Measurements from ENCODE around the gene ADCY5.

The ADCY5 gene

DNA sequence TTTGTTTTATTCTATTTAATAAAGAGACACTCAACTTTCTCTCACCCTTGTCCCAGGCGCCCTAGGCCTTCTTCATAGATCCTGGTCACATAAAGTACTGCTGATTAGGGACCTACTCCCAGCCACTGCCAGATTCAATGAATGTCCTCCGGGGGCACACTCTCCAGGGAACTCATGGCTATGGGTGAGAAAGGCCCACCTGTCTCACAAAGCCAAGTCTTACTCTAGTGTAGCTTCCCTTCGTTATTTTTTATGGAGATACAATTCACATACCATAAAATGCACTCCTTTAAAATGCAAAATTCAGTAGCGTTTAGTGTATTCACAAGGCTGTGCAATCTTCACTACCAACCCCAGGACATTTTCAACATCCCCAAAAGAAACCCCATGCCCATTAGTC is 87.8 kb downstream of the ADCY5 start:
- no peak for FAIRE-seq

DNA sequence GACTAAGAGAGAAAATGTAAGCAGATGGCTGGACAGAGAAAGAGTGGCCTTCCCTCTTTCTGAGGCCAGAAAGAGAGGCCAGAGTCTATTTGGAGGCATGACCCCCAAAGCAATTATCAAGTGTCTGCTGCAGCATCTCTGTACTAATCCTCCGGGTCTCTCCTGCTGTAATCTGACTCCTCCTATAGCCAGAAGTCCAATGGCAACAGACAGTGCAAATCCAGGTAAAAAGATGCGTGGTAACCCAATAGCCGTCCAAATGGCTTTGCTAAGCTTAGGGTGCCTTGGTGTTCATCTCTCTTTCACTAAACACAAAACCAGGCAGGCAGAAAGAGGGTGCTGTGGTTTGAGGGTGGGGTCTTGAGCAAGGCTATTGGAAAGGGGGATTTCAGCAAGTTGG is 91.6 kb downstream of the ADCY5 start:
- no peak for FAIRE-seq

- no peak for FAIRE-seq
Measured at GRCh38 chr3:123353850-123354233, 95.0 kb downstream of the ADCY5 start.

GRCh38 chr3:123353227-123353849 is 95.6 kb downstream of the ADCY5 start:
- FAIRE-seq = no peak

DNA sequence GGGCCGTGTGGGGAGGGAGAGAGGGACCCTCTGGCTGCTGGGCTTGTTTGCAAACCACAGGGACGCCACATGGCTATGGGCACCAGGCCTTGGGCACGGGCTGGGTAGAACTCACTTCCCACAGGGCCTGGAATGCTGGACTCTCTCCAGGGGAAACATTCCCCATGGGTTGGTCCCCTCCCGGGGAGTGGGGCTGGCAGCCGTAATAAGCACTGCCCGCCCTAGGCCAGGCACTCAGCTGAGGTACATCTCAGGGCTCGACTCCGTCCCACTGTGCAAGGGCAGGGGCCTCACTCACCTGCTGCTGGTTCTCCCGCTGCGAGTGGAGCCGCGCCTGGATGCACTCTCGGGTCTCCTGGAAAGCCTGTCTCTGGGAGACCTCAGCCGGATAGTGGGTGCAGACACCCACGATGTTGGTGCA is 96.7 kb downstream of the ADCY5 start:
- FAIRE-seq = no peak

- no peak for FAIRE-seq
Measured at GRCh38 chr3:123351501-123351900, 97.4 kb downstream of the ADCY5 start.

DNA sequence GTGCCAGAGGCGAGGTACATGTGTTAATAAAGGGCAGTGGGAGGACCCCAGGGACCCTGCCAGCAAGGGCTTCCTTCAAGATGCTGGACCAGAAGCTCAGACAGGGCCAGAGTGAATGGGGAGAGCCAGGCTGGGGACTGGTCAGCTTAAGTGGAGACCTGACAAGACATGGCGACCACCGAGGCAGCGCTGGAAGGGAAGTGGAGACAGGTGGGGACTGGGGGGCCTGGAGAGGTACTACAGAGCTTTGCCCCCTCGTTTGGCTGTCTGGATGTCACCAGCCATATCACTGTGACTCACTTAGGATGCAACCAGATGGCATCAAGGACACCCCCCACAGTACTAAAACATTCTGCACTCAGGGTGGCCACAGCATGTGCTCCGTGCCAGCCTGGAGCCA is 97.9 kb downstream of the ADCY5 start:
- FAIRE-seq = no peak

DNA sequence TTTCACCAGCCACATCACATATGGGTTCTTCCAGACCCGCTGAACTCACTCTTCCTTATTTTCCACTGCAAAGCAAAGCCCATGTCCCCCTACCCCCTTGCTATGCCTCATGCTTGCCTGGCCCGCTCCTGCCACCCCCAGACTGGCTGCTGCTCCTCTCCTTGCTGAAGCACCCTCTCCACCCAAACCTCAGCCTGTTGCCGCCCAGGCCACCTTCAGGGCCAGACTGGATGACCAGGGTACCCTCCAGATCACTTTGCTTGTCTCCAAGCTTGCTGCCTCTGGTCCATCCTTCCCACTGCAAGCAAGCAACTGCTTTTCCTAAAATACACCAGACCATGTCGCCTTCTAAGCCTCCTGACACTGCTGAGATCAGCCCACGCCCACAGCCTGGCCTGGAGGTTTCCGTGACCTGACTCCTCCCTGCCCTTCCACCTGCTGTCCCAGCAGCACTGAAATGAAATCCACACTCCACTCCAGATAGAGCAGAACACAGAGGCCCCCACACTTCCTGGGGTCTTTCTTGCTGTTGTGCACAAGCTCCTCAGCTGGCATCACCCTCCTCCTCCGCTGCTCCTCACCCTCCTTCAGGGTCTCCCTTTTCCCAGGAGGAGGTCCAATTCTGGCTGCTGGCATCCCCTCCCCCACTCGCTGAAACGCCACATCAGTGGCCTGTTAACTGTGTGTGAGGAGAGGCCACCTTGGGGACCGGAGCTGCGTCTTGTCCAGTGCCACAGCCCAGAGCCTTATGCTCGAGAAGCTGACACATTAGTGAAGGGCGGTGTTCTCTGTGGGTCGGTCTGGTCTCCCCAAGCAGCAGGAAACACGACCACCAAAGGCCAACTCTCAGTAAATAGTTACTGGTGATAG is 99.1 kb downstream of the ADCY5 start:
- no peak for FAIRE-seq

- no peak for FAIRE-seq
Measured at GRCh38 chr3:123349201-123349535, 99.7 kb downstream of the ADCY5 start.

GRCh38 chr3:123348471-123349200 is 100.3 kb downstream of the ADCY5 start:
- FAIRE-seq = no peak

- no peak for FAIRE-seq
Measured at GRCh38 chr3:123347691-123348264, 101.1 kb downstream of the ADCY5 start.

DNA sequence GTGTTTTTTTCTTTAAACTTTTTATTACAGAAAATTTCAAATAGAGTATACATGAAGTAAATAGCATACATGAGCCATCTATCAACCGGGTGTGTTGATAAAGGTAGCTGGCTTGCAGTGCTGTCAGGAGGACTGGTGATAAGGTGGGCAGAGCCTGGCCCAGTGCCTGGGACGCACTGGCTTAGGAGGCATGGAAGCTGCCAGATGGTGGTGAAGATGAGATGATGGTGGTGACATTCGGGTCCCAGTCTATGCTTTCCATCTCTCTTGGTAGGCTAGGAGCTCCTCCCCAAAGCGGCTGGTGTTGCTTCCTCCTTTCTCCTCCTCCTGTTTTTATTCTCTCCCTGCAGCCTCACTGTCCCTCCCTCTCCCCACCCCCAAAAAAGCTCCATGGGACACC is 101.7 kb downstream of the ADCY5 start:
- no peak for FAIRE-seq

GRCh38 chr3:123346021-123346420 is 102.9 kb downstream of the ADCY5 start:
- no peak for FAIRE-seq

DNA sequence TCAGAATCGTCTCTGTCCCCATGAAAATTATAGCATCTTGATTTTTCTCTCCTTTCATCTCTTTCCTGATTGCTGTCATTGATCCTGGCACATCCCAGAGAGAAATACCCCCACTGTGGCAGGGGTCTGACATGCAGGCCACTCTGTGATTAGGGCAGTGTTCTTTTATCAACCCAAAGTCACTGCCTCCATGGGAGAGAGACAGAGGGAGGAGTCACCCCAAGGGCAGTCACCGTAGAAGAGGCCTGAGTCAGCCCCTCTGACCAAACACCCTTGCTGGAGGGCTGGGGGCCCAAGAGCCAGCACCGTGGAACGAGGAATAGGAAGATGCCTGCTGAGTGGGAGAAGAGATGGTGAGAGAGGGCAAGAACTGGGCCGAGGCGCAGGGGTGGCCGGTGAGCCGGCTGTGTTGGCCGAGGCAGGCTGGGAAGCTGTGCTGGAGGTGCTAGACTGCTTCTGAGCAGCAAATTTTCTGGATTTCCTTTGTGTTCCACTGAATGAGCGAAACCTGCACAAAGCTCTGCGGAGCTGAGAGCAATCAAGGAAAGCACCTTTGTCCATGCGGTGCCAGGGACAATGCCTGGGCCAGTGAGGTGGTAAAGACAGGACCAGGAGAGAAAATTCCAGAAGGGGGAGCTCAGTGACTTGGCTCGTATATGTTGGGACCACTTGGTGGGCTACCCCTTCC is 103.8 kb downstream of the ADCY5 start:
- no peak for FAIRE-seq

- no peak for FAIRE-seq
Measured at GRCh38 chr3:123344175-123344906, 104.5 kb downstream of the ADCY5 start.

GRCh38 chr3:123343296-123344174 is 105.4 kb downstream of the ADCY5 start:
- FAIRE-seq = no peak

- no peak for FAIRE-seq
Measured at GRCh38 chr3:123342631-123343080, 106.2 kb downstream of the ADCY5 start.

- FAIRE-seq = no peak
Measured at GRCh38 chr3:123341871-123342630, 106.8 kb downstream of the ADCY5 start.

GRCh38 chr3:123340336-123340735 is 108.6 kb downstream of the ADCY5 start:
- no peak for FAIRE-seq

DNA sequence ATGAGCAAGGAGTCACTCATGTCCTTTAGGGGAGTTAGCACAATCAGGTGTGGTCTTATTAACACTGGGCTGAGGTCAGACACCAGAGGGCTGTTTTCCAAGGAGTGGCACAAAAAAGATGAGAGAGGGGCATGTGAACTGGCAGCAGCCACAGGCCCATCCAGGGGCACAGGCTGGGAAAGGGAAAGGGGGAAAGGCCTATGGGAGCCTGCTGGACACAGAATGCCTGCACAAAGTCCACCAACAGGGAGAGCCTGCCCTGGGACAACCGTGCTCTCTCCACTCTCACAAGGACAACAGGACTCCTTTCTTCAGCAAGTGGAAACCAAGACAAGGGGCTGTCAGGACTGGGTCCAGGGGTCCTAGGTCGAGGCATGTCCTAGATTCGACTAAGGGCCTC is 109.6 kb downstream of the ADCY5 start:
- FAIRE-seq = no peak
